GM18526 (cell line): ENCODE data around the gene MVB12B.

ENCODE experiments used
- POLR2A ChIP-seq: IDR thresholded peaks from 3 replicates; pipeline ENCODE4 v1.6.1; 2011; ENCODE audit not compliant: insufficient read length; ENCODE audit errors: extremely low read depth

Gene MVB12B

DNA sequence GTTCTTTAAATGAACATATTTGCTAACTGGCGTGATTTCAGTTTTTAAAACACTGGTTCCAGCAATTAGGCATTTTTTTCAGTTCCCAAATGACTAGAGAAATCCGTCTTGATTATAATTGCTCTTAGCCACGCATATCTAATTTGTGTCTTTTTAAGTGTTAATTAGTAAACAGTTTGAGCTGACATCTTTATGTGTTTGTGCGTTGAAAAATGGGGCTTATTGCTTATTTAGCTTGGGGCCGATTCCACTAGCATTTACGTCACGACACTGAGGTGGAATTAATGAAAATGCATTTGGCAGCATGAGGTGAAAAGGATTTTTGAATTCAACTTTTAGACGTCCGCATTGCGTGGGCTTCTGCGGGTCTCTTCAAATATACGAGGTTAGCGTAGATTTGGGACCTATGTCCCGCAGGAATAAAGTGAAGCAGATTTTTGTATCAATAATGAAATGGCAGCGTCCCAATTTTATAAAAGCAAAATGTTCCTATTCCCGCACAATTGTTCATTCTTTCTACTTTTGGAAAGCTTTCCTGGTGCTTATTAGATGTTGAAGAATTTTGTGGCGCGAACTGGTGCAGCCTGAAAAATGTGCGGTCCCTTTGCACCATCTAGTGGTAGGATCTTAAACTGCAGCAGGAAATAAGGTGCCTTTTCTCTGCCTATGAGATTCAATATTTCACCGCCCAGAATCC is 164.4 kb downstream of the MVB12B start:
- TF ChIP-seq POLR2A, result no peak

DNA sequence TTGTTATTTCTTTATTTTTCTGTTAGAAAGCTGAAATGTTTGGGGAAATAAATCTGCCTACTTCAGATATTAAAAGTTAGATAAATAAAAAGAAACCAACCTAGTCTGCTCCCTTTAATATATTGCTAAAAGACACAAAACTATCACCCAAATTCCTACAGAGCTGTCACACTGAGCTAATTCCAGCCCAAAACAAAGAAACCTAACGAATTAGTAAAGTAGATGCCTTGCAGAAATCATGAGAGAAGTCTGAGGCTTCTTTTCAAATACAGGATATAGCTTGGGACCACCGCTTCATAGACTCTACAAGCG is 164.9 kb downstream of the MVB12B start:
- no peak for TF ChIP-seq POLR2A

DNA sequence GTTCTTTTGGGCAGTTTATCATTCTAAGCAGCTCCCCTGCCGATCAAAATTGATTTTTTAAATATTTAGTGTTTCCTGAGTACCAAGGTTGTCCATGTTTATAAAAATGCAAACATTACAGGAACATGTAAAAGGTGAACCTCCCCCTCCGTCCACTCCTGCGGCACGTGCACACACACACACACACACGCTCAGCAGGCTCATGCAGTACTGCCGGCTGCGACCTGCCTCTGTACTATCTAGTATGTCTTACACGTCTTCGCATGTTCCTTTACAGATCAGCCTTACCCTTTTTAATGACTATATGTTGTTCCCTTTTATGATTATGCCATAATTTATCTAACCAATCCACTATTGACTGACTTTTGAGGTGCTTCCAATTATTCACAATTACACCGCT is 165.3 kb downstream of the MVB12B start:
- TF ChIP-seq POLR2A, result no peak

DNA sequence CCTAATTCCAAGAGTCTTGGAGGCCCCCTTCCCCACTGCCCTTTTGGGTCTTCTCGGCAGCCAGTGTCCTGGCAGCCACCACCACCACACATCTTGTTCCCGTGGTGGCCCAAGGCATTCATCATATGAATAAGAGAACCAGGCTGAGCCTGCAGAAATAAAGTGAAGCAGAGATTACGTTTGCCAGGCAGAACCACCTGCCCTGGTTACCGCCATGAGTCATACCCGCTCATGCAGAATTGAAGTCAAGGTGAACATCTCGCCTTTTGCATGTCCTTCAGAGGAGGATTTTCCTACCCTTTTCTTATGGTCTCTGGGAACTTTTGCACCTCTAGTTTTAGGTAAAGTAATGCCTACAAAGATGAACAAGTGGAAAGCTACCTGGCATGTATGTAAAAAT is 167.6 kb downstream of the MVB12B start:
- no peak for TF ChIP-seq POLR2A

DNA sequence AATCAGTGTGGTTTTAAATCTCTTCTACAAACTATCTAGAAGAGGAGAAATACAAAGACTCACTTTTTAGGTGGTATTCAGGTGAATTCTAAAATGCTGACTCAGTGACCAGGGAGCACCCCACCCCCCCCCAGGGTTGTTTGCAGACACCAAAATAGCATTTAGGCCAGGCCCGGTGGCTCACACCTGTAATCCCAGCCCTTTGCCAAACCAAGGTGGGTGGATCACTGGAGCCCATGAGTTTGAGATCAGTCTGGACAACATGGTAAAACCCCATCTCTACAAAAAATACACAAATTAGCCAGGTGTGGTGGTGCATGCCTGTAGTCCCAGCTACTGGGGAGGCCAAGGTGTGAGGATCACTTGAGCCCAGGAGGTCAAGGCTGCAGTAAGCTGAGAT is 168.1 kb downstream of the MVB12B start:
- TF ChIP-seq POLR2A, result no peak

DNA sequence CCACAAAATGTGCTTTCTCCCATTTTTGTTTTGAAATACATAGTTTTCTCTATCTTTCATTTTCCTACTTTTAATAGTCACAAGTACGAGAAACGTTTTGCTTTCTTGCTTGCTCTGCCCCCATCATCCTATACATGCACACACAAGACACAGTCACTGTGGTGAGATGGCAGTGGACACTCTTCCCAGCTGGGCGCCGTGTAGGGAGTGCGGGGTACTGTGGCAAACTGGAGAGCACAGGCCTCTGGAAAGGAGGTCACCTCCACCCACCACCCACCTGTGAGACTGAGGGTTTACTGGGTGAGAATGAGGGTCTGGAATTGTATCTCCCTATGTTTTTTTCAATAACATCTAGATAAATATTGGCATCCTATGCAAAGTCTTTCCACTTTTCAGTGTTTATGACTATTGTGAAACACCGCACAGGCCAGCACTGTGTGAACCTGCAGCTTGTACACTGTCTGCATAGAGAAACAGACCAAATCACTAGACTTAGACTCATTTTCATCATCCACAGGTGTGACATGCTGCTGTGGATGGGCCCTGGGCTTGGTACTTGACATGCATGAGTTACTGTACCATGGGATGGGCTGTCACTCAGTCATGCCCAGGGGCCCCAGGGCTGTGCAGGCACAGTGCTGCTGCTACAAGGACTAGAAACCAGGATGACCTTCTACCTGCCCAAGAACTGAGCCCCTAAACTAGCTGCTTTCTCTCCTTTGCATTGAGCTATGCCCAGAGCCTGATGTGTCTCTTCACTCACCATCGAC is 169.0 kb downstream of the MVB12B start:
- no peak for TF ChIP-seq POLR2A

DNA sequence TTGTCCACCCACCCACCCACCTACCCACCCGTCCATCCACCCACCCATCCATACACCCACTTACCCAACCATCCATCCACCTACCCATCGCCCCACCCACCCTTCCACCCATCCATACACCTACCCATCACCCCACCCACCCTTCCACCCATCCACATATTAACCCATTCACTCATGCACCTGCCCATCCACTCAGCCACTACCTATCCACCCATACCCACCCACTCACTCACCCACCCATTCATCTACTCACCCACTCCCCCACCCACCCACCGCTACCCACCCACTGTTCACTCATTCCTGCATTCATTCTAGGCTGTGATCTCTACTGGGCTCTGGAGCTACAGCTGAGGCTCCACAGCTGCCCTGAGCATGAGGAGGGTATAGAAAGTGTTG is 169.6 kb downstream of the MVB12B start:
- no peak for TF ChIP-seq POLR2A

DNA sequence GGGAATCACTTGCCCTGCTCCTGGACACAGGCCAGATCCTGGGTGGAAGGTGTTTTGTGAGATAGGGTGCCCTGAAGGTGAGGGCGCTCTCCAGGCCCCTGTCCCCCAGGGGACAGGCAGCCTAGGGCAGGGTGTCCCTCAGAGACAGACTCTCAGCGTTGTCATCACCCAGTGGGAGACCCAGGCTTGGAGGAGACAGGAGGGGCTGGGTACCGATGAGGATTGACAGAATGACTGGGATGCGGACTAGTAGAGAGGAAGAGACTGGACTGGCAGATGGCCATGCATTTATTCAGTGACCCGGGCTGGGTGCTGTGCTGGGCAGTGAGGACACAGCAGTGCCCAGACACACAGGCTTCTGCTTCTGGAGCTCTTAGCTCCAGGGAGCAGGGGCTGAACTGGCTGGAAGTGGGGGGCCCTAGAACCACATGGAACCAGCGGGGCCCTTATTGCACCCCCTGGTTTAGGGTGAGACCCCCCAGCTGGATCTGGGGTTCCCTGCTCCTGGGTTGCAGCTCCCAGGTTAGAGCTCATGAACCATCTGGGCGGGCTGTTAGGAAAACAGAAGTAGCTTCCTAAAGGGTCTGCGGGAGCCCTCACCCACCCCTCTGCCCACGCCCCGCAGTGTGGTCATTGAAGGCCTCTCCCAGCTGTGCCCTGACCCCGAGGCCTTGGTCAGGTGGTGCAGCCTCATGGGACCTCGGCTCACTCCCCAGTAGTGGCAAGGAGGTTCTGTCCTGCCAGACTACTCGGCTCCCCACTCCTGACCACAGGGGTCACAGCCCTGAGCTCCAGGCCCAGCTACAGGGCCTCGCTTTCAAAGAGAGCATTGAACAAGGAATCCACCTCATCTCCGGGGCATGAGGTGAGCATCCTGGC is 170.4 kb downstream of the MVB12B start:
- no peak for TF ChIP-seq POLR2A

DNA sequence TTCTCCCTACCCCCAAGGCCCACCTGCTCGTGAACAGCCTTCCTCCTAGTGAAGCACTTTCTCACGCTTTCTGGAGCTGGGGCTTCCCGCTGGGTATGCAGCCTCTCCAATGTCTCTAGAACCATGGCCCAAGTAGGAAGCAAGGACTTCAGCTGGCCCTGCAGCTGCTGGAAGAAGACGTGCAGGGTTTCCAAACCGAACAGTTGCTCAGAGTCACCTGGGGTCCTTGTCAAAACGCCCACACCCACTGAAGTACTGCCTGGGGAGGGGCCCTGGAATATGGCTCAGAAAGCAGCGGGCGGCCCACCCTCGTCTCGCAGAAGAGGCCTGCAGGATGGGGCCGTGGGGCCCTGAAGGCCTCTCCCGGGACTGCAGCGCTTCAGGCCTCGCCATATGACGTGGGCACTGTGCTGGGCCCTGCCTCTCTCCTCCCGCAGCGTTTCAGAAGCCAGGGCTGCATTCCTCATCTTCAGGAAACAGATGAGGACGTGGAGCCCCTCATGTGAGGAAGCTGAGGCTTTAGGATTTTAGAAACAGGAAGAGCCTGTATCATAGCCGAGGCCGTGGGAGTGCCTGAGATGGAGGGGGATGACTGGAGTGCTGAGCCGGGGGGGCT is 171.1 kb downstream of the MVB12B start:
- TF ChIP-seq POLR2A, result no peak

DNA sequence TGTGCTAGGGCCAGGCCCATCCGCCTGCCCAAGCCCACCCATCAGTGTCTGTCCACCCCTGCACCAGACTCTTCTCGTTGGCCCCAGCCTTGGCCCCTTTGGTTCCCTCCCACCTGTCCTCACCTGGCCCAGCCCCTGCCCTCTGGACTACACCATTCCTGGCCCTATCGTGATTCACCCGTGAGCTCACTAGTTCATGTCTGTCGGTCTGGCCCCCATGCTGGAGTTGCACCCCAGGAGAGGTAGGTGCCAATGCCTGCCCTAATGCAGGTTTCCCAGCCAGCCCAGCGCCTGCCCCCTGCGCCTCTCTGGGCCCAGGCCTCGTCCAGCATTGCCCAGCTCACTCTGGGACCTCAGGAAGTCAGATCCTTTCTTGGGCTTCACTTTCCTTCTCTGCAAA is 171.7 kb downstream of the MVB12B start:
- TF ChIP-seq POLR2A, result no peak

DNA sequence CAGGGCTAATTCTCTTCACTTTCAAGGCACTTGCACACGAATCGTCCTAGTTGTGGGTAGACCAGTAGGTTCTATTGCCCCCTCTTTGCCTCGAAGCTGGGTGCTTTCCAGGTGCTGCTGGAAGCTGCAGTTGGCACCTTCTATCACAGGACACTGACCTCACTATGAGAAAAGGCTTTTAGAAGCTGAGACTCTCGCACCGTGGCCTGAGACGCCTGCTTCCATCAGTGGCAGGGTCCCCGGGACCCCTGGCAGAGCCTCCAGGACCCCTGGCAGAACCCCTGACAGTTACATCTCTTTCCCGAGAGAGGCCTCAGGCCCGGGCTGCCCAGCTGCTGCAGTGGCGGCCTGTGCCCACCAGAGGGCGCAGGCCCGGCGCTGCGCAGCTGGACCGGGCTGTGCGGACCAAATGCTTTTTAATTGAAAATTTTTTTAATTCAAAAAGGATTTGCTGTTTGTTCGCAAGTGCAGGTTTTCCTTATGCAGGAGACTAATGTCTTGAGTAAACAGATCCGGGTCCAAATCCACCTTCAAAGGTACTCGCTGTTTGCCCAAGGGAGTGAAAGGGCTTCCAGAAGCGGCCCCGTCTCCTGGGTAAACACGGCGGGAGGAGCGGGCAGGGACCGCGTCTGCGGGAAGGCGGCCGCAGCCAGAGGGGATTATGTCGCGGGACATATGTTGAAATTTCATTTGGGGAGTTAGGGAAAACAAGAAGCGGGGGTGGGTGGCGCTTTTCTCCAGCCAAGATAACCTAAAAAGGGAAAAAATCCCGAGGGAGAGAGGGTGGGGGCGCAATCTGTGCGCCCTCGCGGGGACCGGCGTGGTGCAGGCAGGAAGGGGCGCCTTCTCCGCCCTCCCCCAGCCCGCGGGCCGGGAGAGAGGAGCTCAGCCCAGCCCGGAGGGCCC is 172.6 kb downstream of the MVB12B start:
- no peak for TF ChIP-seq POLR2A

DNA sequence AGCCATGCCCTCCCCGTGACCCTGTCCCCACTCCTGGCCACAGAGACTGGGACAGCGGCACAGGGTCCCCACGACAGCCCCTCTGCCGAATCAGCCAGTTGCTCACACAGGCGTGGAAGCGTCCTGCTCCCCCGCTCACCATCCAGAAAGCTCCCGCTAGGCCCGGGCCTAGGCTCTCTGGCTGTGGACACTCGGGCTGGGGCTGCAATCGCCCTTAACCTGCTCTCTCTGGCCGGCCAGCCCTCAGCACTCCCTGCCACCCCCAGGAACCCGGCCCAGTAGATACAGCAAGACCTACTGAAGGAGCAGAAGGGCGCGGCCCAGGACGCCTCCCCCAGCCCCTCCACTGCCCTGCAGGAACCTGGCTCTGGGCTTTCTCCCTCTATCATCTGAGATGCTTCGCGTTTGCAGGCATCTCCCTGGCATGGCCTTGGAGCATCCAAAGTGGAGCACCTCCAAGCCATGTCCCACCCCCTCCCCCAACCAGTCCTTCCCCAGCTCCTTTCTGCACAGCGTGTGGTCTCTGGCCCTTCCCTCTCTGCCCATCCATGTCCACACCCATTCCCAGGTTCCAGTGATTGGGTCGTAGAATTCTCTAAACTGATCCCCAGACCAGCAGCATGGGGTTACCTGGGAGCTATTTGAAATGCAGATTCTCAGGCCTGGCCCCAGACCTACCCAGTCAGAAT is 173.4 kb downstream of the MVB12B start:
- no peak for TF ChIP-seq POLR2A

DNA sequence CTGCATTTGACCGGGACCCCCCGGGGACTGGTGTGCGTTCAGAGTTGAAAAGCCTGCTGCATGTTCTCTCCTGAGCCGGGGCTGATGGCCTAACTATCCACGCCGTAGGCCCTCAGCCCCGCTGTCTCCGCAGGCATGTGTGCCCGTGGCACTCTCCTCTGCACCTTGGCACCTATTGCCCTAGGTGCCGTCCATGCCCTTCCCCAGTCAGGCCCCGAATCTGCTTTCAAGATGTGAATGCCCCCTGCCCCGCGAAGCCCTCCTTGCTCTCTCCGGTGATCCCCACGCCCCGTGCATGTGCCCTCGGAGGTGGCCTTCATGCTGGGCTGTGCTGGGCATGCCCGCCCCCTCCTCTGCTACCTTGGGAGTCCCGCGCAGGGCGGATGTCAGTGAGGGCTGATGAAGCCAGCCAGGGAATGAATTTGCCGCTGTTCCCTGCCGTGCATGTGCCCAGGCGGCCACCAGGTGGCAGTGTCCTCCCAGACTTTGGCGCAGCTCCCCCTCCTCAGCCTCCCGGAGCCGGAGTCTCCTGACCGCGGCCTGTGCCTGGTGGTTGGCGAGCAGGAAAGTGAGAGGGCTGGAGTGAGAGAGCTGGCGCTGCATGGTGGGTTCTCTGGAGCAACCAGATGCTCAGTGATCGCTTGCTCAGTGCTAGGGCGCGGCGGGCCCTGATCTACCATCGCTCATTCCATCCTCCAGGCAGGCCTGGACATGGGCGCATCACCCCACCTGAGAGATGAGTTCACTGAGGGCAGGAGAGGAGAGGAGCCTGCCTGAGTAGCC is 174.2 kb downstream of the MVB12B start:
- TF ChIP-seq POLR2A, result no peak
